ENCODE measurements around the gene NOPCHAP1. TPM values are rescaled to one million over a fixed set of nuclear protein-coding genes. Genes with fewer than 3 reads are reported as not detected.

NOPCHAP1 gene
- total and polyA plus RNA-seq, 2 of the 8 experiments (the other 6 are each of a cell fraction or from before 2014, with no cell fraction given), result 14.9 to 39.5 TPM

DNA sequence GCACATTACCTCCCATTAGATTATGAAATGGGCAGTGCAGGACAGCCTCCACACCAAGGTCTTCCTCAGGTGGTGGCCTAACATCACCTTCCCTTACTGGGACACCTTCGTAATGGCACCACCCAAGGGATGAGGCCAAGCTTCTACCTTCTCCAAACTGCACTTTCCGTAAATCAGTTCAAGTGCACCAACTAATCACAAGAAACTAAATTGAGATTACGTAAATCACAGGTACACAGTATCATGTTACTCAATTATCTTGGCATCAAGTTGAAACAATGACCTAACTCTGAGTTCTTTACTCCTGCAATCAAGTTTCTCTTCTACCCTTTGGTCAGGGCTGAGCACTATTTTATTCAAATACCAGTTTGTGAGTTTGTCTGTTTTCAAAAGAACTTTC is 41.9 kb upstream of the NOPCHAP1 start:
- Histone ChIP-seq H4K20me1 (replicated peaks in 1 of 2; ENCODE audit: control insufficient read depth in 1 of 2, insufficient read depth in 2 of 2, low read length in 2 of 2) (no peaks in the 10 kb centered on the region), H3K27ac (ENCODE audit: low read depth, low read length) (no peak overlapping the region), H2BK5ac (ENCODE audit: low read depth, low read length) (no peak overlapping the region), H3K27me3 (replicated peaks in 1 of 4; ENCODE audit: control insufficient read depth in 3 of 4, extremely low read depth in 1 of 4, insufficient read depth in 3 of 4, low read length in 3 of 4) (no peaks in the 10 kb centered on the region), H2AK5ac (ENCODE audit: low read depth, low read length) (no peak overlapping the region), H2BK15ac (ENCODE audit: low read length) (no peak overlapping the region), H4K91ac (replicated peaks; ENCODE audit: insufficient read length, low read length) (no peak overlapping the region), H3K4me3 (ENCODE audit: extremely low read depth in 1 of 4, insufficient read depth in 2 of 4, low read depth in 3 of 4, low read length in 4 of 4) (no peak overlapping the region), H4K5ac (ENCODE audit: insufficient read length, low read depth, low read length) (no peak overlapping the region), H3K79me2 (ENCODE audit: control insufficient read depth in 1 of 2, insufficient read depth in 2 of 2, low read length in 2 of 2) (no peaks in the 10 kb centered on the region), H2BK12ac (ENCODE audit: low read depth, low read length) (no peak overlapping the region), H3K18ac (ENCODE audit: extremely low read depth, low read length) (no peak overlapping the region), H3K56ac (replicated peaks; ENCODE audit: insufficient read length, low read depth, low read length) (no peak overlapping the region), H3K4me2 (ENCODE audit: insufficient read depth in 1 of 2, low read depth in 2 of 2, low read length in 2 of 2) (no peak overlapping the region), H3K14ac (ENCODE audit: insufficient read length) (no peak overlapping the region), H3K4ac (replicated peaks; ENCODE audit: insufficient read length, low read depth, low read length) (no peak overlapping the region), H3K4me1 (replicated peaks in 1 of 4; ENCODE audit: control insufficient read depth in 3 of 4, insufficient read depth in 4 of 4, low read length in 3 of 4) (no peaks in the 10 kb centered on the region), H3K9ac (replicated peaks in 1 of 4; ENCODE audit: extremely low read depth in 1 of 4, low read depth in 3 of 4, low read length in 3 of 4) (no peak overlapping the region), H2BK120ac (replicated peaks; ENCODE audit: low read depth, low read length) (no peak overlapping the region), H3K23ac (ENCODE audit: insufficient read length) (no peak overlapping the region), H3K36me3 (ENCODE audit: control insufficient read depth in 2 of 4, insufficient read depth in 4 of 4, low read length in 3 of 4) (no peaks in the 10 kb centered on the region), H2BK20ac (ENCODE audit: low read length) (no peak overlapping the region), H3K79me1 (ENCODE audit: low read depth, low read length) (no peaks in the 10 kb centered on the region), H3K23me2 (ENCODE audit: low read depth, low read length) (no peaks in the 10 kb centered on the region), H2AFZ (ENCODE audit: low read length) (no peak overlapping the region), H3K9me3 (ENCODE audit: insufficient read depth in 2 of 2, low read depth in 1 of 2, low read length in 1 of 2) (peaks cover 0 to 8% of the 10 kb centered on the region in 2 experiments; a peak in 1 of 4 replicates), H4K8ac (ENCODE audit: extremely low read depth, insufficient read depth, low read length) (no peak overlapping the region)
- DNase-seq (ENCODE audit: low read depth in 1 of 2, low spot score in 2 of 2) (no peak), FAIRE-seq (no peak)
- ChIA-PET POLR2A (ENCODE audit: partially characterized antibody) (no interaction called here), CTCF (ENCODE audit: partially characterized antibody) (no interaction called here)
- WGBS, 2 experiments (ENCODE audit: extremely low coverage in 1 of 2, insufficient coverage in 1 of 2, insufficient read length in 1 of 2, insufficient replicate concordance in 2 of 2, low coverage in 1 of 2, low lambda C conversion rate in 2 of 2, missing lambda C conversion rate in 1 of 2), result 96% methylated on average over 3 of the region's 3 CpGs; no CpG with 5 or more reads in 1 of the 2 experiments
- TF ChIP-seq CHD1 (IDR thresholded peaks at IDR 0.05; ENCODE audit: low read depth, low read length) (no peak), SRF (IDR thresholded peaks at IDR 0.05; ENCODE audit: low read depth, low read length) (no peak), TAF7 (optimal IDR thresholded peaks at IDR 0.05; ENCODE audit: borderline replicate concordance, low read depth, low read length) (no peak), KDM1A (IDR thresholded peaks at IDR 0.05; ENCODE audit: borderline replicate concordance, low read length) (no peak), POLR2AphosphoS5 (IDR thresholded peaks at IDR 0.05; ENCODE audit: low read depth, low read length) (no peak), RXRA (IDR thresholded peaks at IDR 0.05; ENCODE audit: insufficient read depth, low read depth, low read length) (no peak), SIRT6 (IDR thresholded peaks at IDR 0.05; ENCODE audit: low read length) (no peak), BCL11A (IDR thresholded peaks at IDR 0.05; ENCODE audit: low read depth in 2 of 2, low read length in 2 of 2) (no peak), YY1 (IDR thresholded peaks at IDR 0.05; ENCODE audit: low read depth, low read length) (no peak), KDM5A (IDR thresholded peaks at IDR 0.05; ENCODE audit: low read length) (no peak)
- TF ChIP-seq, protein P1, sequence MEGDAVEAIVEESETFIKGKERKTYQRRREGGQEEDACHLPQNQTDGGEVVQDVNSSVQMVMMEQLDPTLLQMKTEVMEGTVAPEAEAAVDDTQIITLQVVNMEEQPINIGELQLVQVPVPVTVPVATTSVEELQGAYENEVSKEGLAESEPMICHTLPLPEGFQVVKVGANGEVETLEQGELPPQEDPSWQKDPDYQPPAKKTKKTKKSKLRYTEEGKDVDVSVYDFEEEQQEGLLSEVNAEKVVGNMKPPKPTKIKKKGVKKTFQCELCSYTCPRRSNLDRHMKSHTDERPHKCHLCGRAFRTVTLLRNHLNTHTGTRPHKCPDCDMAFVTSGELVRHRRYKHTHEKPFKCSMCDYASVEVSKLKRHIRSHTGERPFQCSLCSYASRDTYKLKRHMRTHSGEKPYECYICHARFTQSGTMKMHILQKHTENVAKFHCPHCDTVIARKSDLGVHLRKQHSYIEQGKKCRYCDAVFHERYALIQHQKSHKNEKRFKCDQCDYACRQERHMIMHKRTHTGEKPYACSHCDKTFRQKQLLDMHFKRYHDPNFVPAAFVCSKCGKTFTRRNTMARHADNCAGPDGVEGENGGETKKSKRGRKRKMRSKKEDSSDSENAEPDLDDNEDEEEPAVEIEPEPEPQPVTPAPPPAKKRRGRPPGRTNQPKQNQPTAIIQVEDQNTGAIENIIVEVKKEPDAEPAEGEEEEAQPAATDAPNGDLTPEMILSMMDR (IDR thresholded peaks at IDR 0.05; ENCODE audit: control extremely low read depth in 1 of 3, insufficient read depth in 1 of 3, low read depth in 1 of 3, low read length in 3 of 3), result no peak
